GM19043 (cell line): ENCODE data around the gene CDK5RAP3.
"Not testable (repeated sequence)": the region's sequence is repeated elsewhere in the genome, so short reads cannot be mapped to it uniquely, and the experiment has no call there.

Source experiments
- ATAC-seq: cut with Tn5 transposase; IDR thresholded peaks from one replicate; pipeline ENCODE4 v1.9.1; 2021; ENCODE audit warnings: low read depth; ENCODE audit not compliant: unreplicated experiment

CDK5RAP3 gene

DNA sequence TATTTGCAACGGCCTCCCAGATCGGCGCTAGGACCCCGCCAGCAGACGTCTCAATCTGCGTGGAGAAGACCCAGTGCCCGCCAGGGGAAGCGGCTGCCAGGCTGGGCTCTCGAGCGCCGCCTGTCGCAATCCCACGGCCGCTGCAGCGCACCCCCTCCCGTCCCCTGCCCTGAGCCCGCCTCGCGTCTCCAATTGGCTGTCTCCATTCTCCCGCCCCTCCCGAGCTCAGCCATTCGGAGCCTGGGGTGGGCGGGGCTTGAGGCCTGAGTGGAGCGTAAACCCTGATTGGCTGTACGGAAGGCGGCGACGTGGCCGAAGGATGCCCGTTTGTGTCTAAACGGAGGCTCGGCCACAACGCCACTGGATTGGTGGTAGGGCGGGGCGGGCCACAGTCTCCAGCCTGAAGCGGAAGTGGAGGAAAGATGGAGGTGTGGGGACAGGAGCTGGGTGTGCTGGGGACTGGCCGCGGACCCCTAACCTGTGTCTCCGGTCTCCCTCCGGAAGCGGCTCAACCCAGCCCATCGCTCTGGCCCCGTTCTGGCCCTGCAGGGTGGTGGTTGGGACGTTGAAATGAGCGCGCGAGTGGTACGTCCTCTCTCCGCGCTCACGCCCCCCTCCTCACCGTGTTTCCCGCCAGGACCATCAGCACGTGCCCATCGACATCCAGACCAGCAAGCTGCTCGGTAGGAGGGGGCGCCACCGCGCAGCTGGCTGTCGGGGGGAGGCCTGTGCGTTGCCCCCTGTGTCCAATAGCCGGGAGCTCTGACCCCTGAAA lies at the start of gene CDK5RAP3:
Gene CDK5RAP3 (plus strand): TSS at position 389 of the 775 bp plus-strand sequence. CDS start 34 bp downstream, at position 423.
- peak; percentile 94 for ATAC-seq

DNA sequence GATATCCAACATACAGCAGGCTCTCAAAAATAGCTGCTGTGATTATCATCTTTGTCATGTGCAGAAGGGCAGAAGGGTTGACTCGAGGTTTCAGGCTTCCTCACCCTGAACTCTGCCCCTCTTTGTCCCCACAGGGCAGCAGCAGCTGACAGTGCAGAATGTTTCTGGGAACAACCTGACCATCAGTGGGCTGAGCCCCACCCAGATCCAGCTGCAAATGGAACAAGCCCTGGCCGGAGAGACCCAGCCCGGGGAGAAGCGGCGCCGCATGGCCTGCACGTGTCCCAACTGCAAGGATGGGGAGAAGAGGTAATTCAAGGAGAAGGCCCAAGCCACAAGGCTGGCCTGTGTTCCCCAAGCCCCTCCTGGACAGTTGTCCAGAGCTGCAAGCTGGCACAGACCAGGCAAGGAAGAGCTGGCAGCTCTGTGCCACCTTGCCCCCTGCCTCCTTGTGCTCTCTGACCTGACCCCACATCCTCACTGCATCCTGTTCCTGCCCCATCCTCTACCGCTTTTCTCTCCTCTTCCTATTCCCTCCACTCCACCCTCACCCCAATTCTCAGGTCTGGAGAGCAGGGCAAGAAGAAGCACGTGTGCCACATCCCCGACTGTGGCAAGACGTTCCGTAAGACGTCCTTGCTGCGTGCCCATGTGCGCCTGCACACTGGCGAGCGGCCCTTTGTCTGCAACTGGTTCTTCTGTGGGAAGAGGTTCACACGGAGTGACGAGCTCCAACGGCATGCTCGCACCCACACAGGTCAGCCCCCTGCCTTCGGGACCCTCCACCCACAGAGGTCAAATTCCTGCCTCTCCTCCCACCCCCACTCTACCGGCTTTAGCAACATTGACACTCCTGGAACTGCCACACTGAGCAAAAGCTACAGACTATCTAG lies 45.9 kb upstream of the CDK5RAP3 start:
- ATAC-seq: no peak

DNA sequence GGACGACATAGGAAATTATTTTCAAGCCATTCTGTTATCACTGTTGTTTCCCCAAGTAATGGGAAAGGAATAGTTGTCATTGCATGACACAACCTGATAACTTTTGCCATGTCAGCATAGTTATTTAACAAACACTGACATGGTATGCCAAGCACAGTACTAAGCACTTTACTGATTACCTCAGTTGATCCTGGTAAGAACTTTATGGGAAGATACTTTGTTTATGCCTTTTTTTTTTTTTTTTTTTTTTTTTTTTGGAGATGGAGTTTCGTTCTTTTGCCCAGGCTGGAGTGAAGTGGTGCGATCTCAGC lies 45.3 kb upstream of the CDK5RAP3 start:
- ATAC-seq: no peak

GRCh38 chr17:47927821-47928400 lies 43.0 kb upstream of the CDK5RAP3 start:
- no peak for ATAC-seq

GRCh38 chr17:47928415-47928814 lies 42.5 kb upstream of the CDK5RAP3 start:
- no peak for ATAC-seq

DNA sequence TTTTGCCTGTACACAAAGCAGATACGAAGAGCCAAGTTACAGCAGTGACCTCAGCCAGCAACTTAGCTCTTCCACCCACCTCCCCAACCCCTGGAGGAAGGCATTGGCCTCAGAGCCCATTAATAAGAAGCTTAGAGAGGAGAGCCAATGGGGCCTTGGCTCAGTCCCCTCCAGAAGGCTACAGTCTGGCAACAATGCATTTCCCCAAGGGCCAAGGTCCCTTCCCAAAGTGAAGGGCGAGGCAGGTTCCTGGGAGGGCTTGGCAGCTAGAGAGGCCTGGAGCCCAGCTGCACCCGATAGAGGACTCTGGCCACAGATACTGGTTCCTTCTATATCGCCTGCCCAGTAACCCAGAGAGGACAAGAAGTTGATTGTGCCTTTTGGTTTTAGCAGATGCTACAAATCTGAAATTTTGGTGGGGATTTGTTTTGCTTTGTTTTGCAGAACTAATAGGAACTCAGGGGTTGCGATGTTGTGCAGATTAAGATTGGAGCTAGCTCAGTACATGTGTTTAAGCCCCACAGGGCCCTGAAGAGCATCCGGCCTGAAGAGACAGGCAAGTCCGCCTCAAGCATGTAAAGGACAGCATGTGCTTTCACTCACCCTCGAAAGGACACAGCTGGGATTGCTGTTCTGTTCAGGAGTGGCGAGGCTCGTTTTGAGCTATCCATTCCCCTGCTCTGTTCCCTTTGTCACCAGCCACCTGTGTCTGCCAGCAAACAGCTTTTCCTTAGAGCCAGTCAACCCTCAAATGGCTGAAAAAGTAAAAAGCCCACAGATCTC lies 41.5 kb upstream of the CDK5RAP3 start:
- ATAC-seq: no peak

DNA sequence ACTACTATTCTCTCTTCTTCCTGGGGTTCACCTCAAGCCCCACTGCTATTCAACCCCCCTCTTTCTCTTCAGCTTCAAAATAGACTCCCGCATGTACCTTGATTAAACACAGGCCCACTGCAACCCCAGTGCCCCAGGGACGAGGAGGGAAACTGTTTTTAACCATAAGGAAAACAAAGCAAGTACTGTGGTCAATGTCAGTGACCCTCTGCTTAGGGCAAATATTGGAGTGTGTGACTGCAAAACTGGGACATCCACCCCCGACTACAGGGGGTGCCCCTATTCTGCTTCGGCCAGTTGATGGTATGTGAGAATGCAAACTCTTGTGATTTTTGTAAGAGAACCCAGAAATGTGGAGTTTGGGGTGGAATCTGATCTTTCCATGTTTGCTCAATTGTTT lies 39.1 kb upstream of the CDK5RAP3 start:
- ATAC-seq: no peak

DNA sequence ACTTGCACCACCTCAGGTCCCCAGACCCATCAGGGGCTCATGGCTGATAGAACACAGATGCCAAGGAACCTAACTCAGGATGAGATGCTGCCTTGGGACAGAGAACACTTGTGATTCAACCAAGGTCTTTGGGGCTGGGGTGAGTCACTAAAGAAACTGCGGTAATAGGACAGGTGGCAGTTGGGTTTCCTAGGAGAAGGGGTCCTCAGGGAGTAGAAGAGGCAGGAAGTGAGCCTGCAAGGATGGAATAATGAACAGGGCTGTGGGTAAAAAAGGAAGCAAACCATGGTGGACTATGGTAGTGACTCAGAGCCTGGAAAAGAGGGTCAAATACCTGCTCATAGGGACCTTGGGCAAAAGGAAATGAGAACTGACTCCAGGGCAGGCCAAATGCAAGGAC lies 36.1 kb upstream of the CDK5RAP3 start:
- no peak for ATAC-seq

DNA sequence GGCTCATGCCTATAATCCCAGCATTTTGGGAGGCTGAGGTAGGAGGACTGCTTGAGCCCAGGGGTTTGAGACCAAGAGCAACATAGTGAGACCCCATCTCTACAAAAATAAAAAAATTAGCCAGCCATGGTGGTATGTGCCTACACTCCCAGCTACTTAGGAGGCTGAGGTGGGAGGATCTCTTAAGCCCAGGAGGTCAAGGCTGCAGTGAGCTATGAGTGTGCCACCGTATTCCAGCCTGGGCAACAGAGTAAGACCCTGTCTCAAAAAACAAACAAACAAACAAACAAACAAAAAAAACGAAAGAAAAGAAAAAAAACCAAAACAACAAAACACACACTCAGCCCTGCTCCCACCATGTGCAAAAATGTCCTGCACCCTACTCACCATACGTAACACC lies 35.4 kb upstream of the CDK5RAP3 start:
- not testable (repeated sequence) for ATAC-seq

- no peak for ATAC-seq
Measured at GRCh38 chr17:47935961-47936360, 35.0 kb upstream of the CDK5RAP3 start.

- no peak for ATAC-seq
Measured at GRCh38 chr17:47937941-47938340, 33.0 kb upstream of the CDK5RAP3 start.

- peak; percentile 93 for ATAC-seq
Measured at GRCh38 chr17:47941246-47942095, 29.4 kb upstream of the CDK5RAP3 start, which contains the start of gene PNPO. Gene PNPO, plus strand, starts transcription at chr17:47941571. Its CDS starts 105 bp downstream, at chr17:47941676.

DNA sequence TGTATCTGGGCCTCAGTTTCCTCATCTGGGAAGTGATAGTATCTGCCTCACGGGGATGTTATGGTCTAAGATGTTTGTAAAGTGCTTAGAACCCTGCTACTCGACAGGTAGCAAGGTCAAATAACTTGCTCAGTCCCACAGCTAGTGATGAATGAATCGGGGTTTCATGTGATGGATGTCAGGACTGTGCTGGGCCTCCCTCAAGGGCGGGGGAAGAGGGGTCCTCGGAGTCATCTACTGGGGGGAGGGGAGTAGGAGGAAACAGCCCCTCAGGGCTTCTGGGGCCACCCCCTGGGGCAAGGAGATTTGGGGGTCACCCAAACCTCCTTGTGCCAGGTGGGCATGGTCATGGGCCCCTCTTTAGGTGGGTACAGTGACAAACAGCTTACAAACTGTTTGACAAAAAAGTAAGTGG lies 28.8 kb upstream of the CDK5RAP3 start:
- no peak for ATAC-seq

GRCh38 chr17:47942568-47942967 lies 28.3 kb upstream of the CDK5RAP3 start:
- no peak for ATAC-seq

DNA sequence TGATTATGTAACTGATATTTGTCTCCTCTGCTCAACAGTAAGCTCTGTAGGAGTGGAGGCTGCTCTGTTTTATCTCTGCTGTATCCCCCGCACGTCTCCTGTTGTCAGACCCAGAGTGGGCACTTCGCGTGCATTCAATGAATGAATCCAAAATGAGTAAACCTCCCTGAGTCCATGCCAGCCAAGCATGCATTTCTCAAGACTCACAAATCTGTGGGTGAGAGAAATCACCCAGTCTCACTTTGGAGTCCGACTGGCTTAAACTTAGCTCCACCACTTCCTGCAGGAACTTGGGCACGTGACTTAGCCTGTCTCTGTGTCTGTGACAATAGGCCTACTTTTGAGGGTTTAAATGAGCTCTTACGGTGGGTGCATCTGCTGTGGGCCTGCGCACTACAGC lies 25.8 kb upstream of the CDK5RAP3 start:
- no peak for ATAC-seq

GRCh38 chr17:47945529-47946508 lies 25.1 kb upstream of the CDK5RAP3 start:
- ATAC-seq: no peak

DNA sequence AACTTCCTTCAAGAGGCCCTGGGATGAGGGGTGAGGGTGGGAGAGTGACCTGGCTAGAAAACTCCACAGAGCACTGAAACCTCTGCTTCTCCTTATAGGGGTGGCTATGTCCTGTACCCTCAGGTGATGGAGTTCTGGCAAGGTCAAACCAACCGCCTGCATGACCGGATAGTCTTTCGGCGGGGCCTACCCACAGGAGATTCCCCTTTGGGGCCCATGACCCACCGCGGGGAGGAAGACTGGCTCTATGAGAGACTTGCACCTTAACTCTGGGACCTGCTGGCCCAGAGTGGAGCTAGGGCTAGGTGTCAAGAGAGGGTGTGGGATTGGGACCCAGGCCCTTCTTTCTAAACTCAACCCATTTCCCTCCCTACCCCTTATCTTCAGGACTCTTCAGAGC lies 24.4 kb upstream of the CDK5RAP3 start:
- no peak for ATAC-seq

DNA sequence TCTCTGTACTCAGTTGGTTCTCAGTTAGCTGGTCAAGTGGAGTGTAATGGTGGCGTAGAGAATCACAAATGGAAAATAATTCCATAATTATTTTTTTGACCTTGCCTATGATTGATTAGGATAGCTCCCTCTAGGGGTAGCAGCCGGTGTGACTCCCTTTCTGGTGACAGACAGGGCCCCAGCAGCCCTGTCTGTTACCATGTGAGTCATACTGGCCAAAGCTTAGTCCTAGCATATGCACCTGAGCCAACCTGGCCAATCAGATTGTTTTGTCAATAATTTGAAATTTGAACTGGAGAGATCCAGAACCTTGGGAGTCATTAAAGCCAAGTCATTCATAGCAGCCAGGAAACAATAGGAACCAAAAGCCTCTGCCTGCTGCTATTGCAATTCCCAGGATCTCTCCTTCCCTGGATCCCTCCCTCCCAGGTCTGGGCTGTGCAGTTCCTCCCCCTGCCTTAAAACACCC lies 23.9 kb upstream of the CDK5RAP3 start:
- no peak for ATAC-seq
